Measurements from ENCODE around the gene DNAH2. TPM values are rescaled to one million over a fixed set of nuclear protein-coding genes. Genes with fewer than 3 reads are reported as not detected.
"Not testable (repeated sequence)": the region's sequence is repeated elsewhere in the genome, so short reads cannot be mapped to it uniquely, and the experiment has no call there.

DNAH2 gene
- total RNA-seq, 1 experiment from 2014 or later = not detected

- Histone ChIP-seq H3K4me1 (replicated peaks) (no peaks in the 10 kb centered on the region), H3K4me3 (no peak overlapping the region), H3K36me3 (no peaks in the 10 kb centered on the region), H3K27ac (no peak overlapping the region), H3K27me3 (replicated peaks) (no peaks in the 10 kb centered on the region), H3K9me3 (replicated peaks) (no peaks in the 10 kb centered on the region)
- DNase-seq (ENCODE audit: low read depth in 1 of 2, low spot score in 2 of 2) = no peak
These were observed 72.6 kb downstream of the DNAH2 start for GRCh38 chr17:7790150-7790549.

GRCh38 chr17:7792611-7793010 lies 75.1 kb downstream of the DNAH2 start:
- no peaks in the 10 kb centered on the region for H3K36me3 ChIP-seq
- no peaks in the 10 kb centered on the region for H3K9me3 ChIP-seq (replicated peaks)
- H3K27me3 ChIP-seq (replicated peaks) = no peaks in the 10 kb centered on the region
- no peak overlapping the region for H3K27ac ChIP-seq
- H3K4me1 ChIP-seq (replicated peaks) = no peaks in the 10 kb centered on the region
- DNase-seq (ENCODE audit: low read depth in 1 of 2, low spot score in 2 of 2) = no peak
- no peak overlapping the region for H3K4me3 ChIP-seq

- Histone ChIP-seq H3K4me1 (replicated peaks) (no peaks in the 10 kb centered on the region), H3K9me3 (replicated peaks) (no peaks in the 10 kb centered on the region), H3K36me3 (no peaks in the 10 kb centered on the region), H3K4me3 (no peak overlapping the region), H3K27me3 (replicated peaks) (no peaks in the 10 kb centered on the region), H3K27ac (no peak overlapping the region)
- DNase-seq (ENCODE audit: low read depth in 1 of 2, low spot score in 2 of 2) = no peak
These were observed 76.6 kb downstream of the DNAH2 start for GRCh38 chr17:7794075-7794663.

- H3K4me3 ChIP-seq = no peak overlapping the region
- no peak for DNase-seq (ENCODE audit: low read depth in 1 of 2, low spot score in 2 of 2)
- H3K27ac ChIP-seq = no peak overlapping the region
- no peaks in the 10 kb centered on the region for H3K27me3 ChIP-seq (replicated peaks)
- H3K4me1 ChIP-seq (replicated peaks) = no peaks in the 10 kb centered on the region
- no peaks in the 10 kb centered on the region for H3K9me3 ChIP-seq (replicated peaks)
- no peaks in the 10 kb centered on the region for H3K36me3 ChIP-seq
These were observed 80.4 kb downstream of the DNAH2 start for GRCh38 chr17:7797976-7798375.

- no peak for DNase-seq (ENCODE audit: low read depth in 1 of 2, low spot score in 2 of 2)
- Histone ChIP-seq H3K36me3 (no peaks in the 10 kb centered on the region), H3K4me3 (no peak overlapping the region), H3K4me1 (replicated peaks) (no peaks in the 10 kb centered on the region), H3K9me3 (replicated peaks) (no peaks in the 10 kb centered on the region), H3K27me3 (replicated peaks) (no peaks in the 10 kb centered on the region), H3K27ac (no peak overlapping the region)
These were observed 81.3 kb downstream of the DNAH2 start for GRCh38 chr17:7798839-7799238.

GRCh38 chr17:7803981-7804380 lies 86.4 kb downstream of the DNAH2 start:
- H3K27ac ChIP-seq = no peak overlapping the region
- H3K4me3 ChIP-seq = no peak overlapping the region
- H3K36me3 ChIP-seq = no peaks in the 10 kb centered on the region
- no peaks in the 10 kb centered on the region for H3K9me3 ChIP-seq (replicated peaks)
- no peaks in the 10 kb centered on the region for H3K4me1 ChIP-seq (replicated peaks)
- 0 out of 2 replicates have a peak, but pooled peaks cover 4% of the 10 kb centered on the region for H3K27me3 ChIP-seq (replicated peaks)
- no peak for DNase-seq (ENCODE audit: low read depth in 1 of 2, low spot score in 2 of 2)

- H3K36me3 ChIP-seq = no peaks in the 10 kb centered on the region
- no peak overlapping the region for H3K4me3 ChIP-seq
- H3K27me3 ChIP-seq (replicated peaks) = peaks cover 17% of the 10 kb centered on the region
- H3K4me1 ChIP-seq (replicated peaks) = no peaks in the 10 kb centered on the region
- DNase-seq (ENCODE audit: low read depth in 1 of 2, low spot score in 2 of 2) = no peak
- H3K27ac ChIP-seq = no peak overlapping the region
- H3K9me3 ChIP-seq (replicated peaks) = no peaks in the 10 kb centered on the region
These were observed 89.0 kb downstream of the DNAH2 start for GRCh38 chr17:7806587-7806986.

GRCh38 chr17:7807206-7807605 lies 89.7 kb downstream of the DNAH2 start:
- Histone ChIP-seq H3K36me3 (no peaks in the 10 kb centered on the region), H3K27me3 (replicated peaks) (peaks cover 18% of the 10 kb centered on the region), H3K4me1 (replicated peaks) (no peaks in the 10 kb centered on the region), H3K4me3 (no peak overlapping the region), H3K27ac (no peak overlapping the region), H3K9me3 (replicated peaks) (no peaks in the 10 kb centered on the region)
- no peak for DNase-seq (ENCODE audit: low read depth in 1 of 2, low spot score in 2 of 2)

GRCh38 chr17:7809086-7809790 lies 91.7 kb downstream of the DNAH2 start:
- H3K9me3 ChIP-seq (replicated peaks) = no peaks in the 10 kb centered on the region
- H3K4me1 ChIP-seq (replicated peaks) = no peaks in the 10 kb centered on the region
- no peak for DNase-seq (ENCODE audit: low read depth in 1 of 2, low spot score in 2 of 2)
- no peak overlapping the region for H3K27ac ChIP-seq
- no peaks in the 10 kb centered on the region for H3K36me3 ChIP-seq
- peaks cover 22% of the 10 kb centered on the region for H3K27me3 ChIP-seq (replicated peaks)
- no peak overlapping the region for H3K4me3 ChIP-seq

- H3K4me3 ChIP-seq; H3K36me3 ChIP-seq; H3K9me3 ChIP-seq (replicated peaks); H3K4me1 ChIP-seq (replicated peaks); DNase-seq (ENCODE audit: low read depth in 1 of 2, low spot score in 2 of 2); H3K27ac ChIP-seq: not testable (repeated sequence)
- peaks cover 22% of the 10 kb centered on the region for H3K27me3 ChIP-seq (replicated peaks)
These were observed 92.3 kb downstream of the DNAH2 start for GRCh38 chr17:7809791-7810343.

GRCh38 chr17:7811251-7811650 lies 93.7 kb downstream of the DNAH2 start:
- H3K9me3 ChIP-seq (replicated peaks) = no peaks in the 10 kb centered on the region
- H3K27me3 ChIP-seq (replicated peaks) = peaks cover 22% of the 10 kb centered on the region
- no peaks in the 10 kb centered on the region for H3K4me1 ChIP-seq (replicated peaks)
- no peak overlapping the region for H3K4me3 ChIP-seq
- no peak overlapping the region for H3K27ac ChIP-seq
- H3K36me3 ChIP-seq = no peaks in the 10 kb centered on the region
- no peak for DNase-seq (ENCODE audit: low read depth in 1 of 2, low spot score in 2 of 2)

- H3K4me3 ChIP-seq = no peak overlapping the region
- H3K27ac ChIP-seq = no peak overlapping the region
- H3K9me3 ChIP-seq (replicated peaks) = no peaks in the 10 kb centered on the region
- H3K36me3 ChIP-seq = no peaks in the 10 kb centered on the region
- no peak for DNase-seq (ENCODE audit: low read depth in 1 of 2, low spot score in 2 of 2)
- no peaks in the 10 kb centered on the region for H3K4me1 ChIP-seq (replicated peaks)
- H3K27me3 ChIP-seq (replicated peaks) = peaks cover 19% of the 10 kb centered on the region
These were observed 97.4 kb downstream of the DNAH2 start for GRCh38 chr17:7814969-7815368.

GRCh38 chr17:7816926-7817642 lies 99.5 kb downstream of the DNAH2 start:
- H3K27ac ChIP-seq = no peak overlapping the region
- H3K36me3 ChIP-seq = no peaks in the 10 kb centered on the region
- DNase-seq (ENCODE audit: low read depth in 1 of 2, low spot score in 2 of 2) = no peak

GRCh38 chr17:7817643-7817964 lies 100.1 kb downstream of the DNAH2 start:
- no peaks in the 10 kb centered on the region for H3K36me3 ChIP-seq
- no peaks in the 10 kb centered on the region for H3K4me1 ChIP-seq (replicated peaks)
- no peak overlapping the region for H3K4me3 ChIP-seq
- H3K9me3 ChIP-seq (replicated peaks) = no peaks in the 10 kb centered on the region
- no peak overlapping the region for H3K27ac ChIP-seq
- no peak for DNase-seq (ENCODE audit: low read depth in 1 of 2, low spot score in 2 of 2)
- peaks cover 8% of the 10 kb centered on the region for H3K27me3 ChIP-seq (replicated peaks)

More at GRCh38 chr17:7816926-7817642, 99.5 kb downstream of the DNAH2 start:
- Histone ChIP-seq H3K27me3 (replicated peaks) (peaks cover 8% of the 10 kb centered on the region), H3K4me3 (no peak overlapping the region), H3K4me1 (replicated peaks) (no peaks in the 10 kb centered on the region), H3K9me3 (replicated peaks) (no peaks in the 10 kb centered on the region)
